HCT116 (cell line): ENCODE results near the gene RNF220. TPM values are rescaled to one million over a fixed set of nuclear protein-coding genes. Genes with fewer than 3 reads are reported as not detected.

Experiments
- ATAC-seq: fragments of 200-7000 bp; cut with Tn5 transposase; 2 replicates; pipeline ENCODE4 v1.9.1; 2020; ENCODE audit warnings: mild to moderate bottlenecking, moderate library complexity
- BruUV-seq: library from RNA; stranded (reverse); fragments of 400-500 nt; replicated peaks from 2 replicates; lab custom pipeline; 2021; lab: Mats Ljungman, UMichigan
- CTCF ChIA-PET: fragments of 300-600 bp; sonication (Branson Sonifier 250); formaldehyde crosslinking; loops from one replicate; lab custom pipeline; 2021; ENCODE audit warnings: antibody characterized with exemption; lab: Charles Lee
- POLR2A ChIA-PET: fragments of 300-600, 350-600 bp; sonication (Branson Sonifier 250); formaldehyde crosslinking; loops from one replicate; lab custom pipeline; 2021; ENCODE audit warnings: antibody characterized with exemption; lab: Charles Lee
- RAD21 ChIA-PET, 2 experiments: fragments of 300-600 bp; sonication (Branson Sonifier 250); formaldehyde crosslinking; loops; one replicate each; lab custom pipeline; 2023; ENCODE audit warnings: low total read pairs in 2 of 2; ENCODE audit not compliant: uncharacterized antibody in 2 of 2, unreplicated experiment in 2 of 2, low non-redundant PET in 1 of 2; lab: Charles Lee
- DNase-seq: peaks from one replicate; pipeline ENCODE4 v3.0.0-alpha.2; 2010; ENCODE audit warnings: low read depth, low spot score
- H2AFZ ChIP-seq: fragments of 200-600 bp; shearing (Covaris generic), sonication (generic); 2 replicates; pipeline ENCODE4 v1.6.1; 2017; ENCODE audit warnings: low read depth, mixed run types, mixed read lengths, antibody characterized with exemption, low read length; ENCODE audit not compliant: poor library complexity, severe bottlenecking
- H3K27ac ChIP-seq: 2 replicates; pipeline ENCODE4 v1.5.1; 2012; ENCODE audit warnings: low read depth, low read length
- H3K27me3 ChIP-seq: fragments of 200-600 bp; sonication (generic); 2 replicates; pipeline ENCODE4 v1.6.1; 2016; ENCODE audit warnings: mixed run types, low read length, mixed read lengths; ENCODE audit not compliant: insufficient read depth
- H3K36me3 ChIP-seq, 2 experiments: fragments of 200-500 bp in 1 of 2; fragments of 200-600 bp in 1 of 2; sonication (Bioruptor generic) in 1 of 2; sonication (generic) in 1 of 2; 2 replicates each; pipeline versions ENCODE4 v1.5.1 to v1.6.1; 2014 to 2016; ENCODE audit warnings: low read length in 2 of 2, inconsistent platforms in 1 of 2, mixed read lengths in 1 of 2, mixed run types in 1 of 2; ENCODE audit not compliant: insufficient read depth in 2 of 2, control insufficient read depth in 1 of 2
- H3K4me1 ChIP-seq, 2 experiments: fragments of 200-600 bp in 1 of 2; sonication (generic) in 1 of 2; 2 replicates each; pipeline versions ENCODE4 v1.5.1 to v1.6.1; 2012 to 2017; ENCODE audit warnings: low read length in 2 of 2, inconsistent platforms in 1 of 2, mild to moderate bottlenecking in 1 of 2, mixed read lengths in 1 of 2, mixed run types in 1 of 2, moderate library complexity in 1 of 2; ENCODE audit not compliant: insufficient read depth in 2 of 2, control insufficient read depth in 1 of 2
- H3K4me2 ChIP-seq: fragments of 200-600 bp; sonication (generic); 2 replicates; pipeline ENCODE4 v1.6.1; 2017; ENCODE audit warnings: mixed run types, low read length, mixed read lengths
- H3K4me3 ChIP-seq, 2 experiments: fragments of 200-600 bp in 1 of 2; sonication (generic) in 1 of 2; replicated peaks in 1 of 2; 2 replicates each; pipeline ENCODE4 v1.5.1; 2011 to 2016; ENCODE audit warnings: low read length in 2 of 2, control low read depth in 1 of 2, low read depth in 1 of 2, mild to moderate bottlenecking in 1 of 2, mixed read lengths in 1 of 2, mixed run types in 1 of 2
- H3K79me2 ChIP-seq: fragments of 200-600 bp; sonication (generic); 2 replicates; pipeline ENCODE4 v1.6.1; 2017; ENCODE audit warnings: mild to moderate bottlenecking, mixed run types, low read length, moderate library complexity, mixed read lengths; ENCODE audit not compliant: insufficient read depth
- H3K9ac ChIP-seq: fragments of 200-600 bp; sonication (generic); 2 replicates; pipeline ENCODE4 v1.6.1; 2016; ENCODE audit warnings: low read length, mixed read lengths
- H3K9me2 ChIP-seq: fragments of 200-600 bp; sonication (generic), shearing (Covaris generic); 2 replicates; pipeline ENCODE4 v1.6.1; 2017; ENCODE audit warnings: mixed run types, mild to moderate bottlenecking, moderate library complexity; ENCODE audit not compliant: insufficient read depth
- H3K9me3 ChIP-seq, 2 experiments: fragments of 200-500 bp in 1 of 2; fragments of 200-600 bp in 1 of 2; sonication (Bioruptor generic) in 1 of 2; sonication (generic) in 1 of 2; 2 replicates each; pipeline ENCODE4 v1.6.1; 2014 to 2017; ENCODE audit warnings: low read length in 2 of 2, mixed read lengths in 2 of 2, inconsistent platforms in 1 of 2, low read depth in 1 of 2, mild to moderate bottlenecking in 1 of 2, mixed run types in 1 of 2, moderate library complexity in 1 of 2; ENCODE audit not compliant: control insufficient read depth in 1 of 2, insufficient read depth in 1 of 2
- H4K20me1 ChIP-seq: fragments of 200-600 bp; sonication (generic), shearing (Covaris generic); 2 replicates; pipeline ENCODE4 v1.6.1; 2017; ENCODE audit warnings: mixed run types, mild to moderate bottlenecking, moderate library complexity; ENCODE audit not compliant: insufficient read depth
- EZH2phosphoT487 ChIP-seq: fragments of 200-600 bp; IDR thresholded peaks from 2 replicates; pipeline ENCODE4 v1.6.1; 2018; ENCODE audit warnings: antibody characterized with exemption, borderline replicate concordance
- TCF7L2 ChIP-seq: IDR thresholded peaks from 2 replicates; pipeline ENCODE4 v1.7.0; 2011; ENCODE audit warnings: borderline replicate concordance, inconsistent platforms; ENCODE audit not compliant: insufficient read depth, insufficient read length; ENCODE audit errors: extremely low read depth
- ZNF274 ChIP-seq: fragments of 200-500 bp; sonication (Bioruptor generic); IDR thresholded peaks from 2 replicates; pipeline ENCODE4 v1.6.1; 2014; ENCODE audit warnings: mild to moderate bottlenecking, low read depth, low read length, inconsistent platforms
- intact Hi-C: fragments of 100-400 bp; cut with micrococcal nuclease; formaldehyde crosslinking; loops from 2 replicates; pipeline ENCODE4 v1.10.0; 2022
- total RNA-seq: library from RNA; stranded (reverse); gene quantifications from one replicate; pipeline ENCODE4 v1.2.1, GENCODE V29; 2021; ENCODE audit not compliant: unreplicated experiment
- TF ChIP-seq, protein P1 (sequence below): IDR thresholded peaks from 2 replicates; pipeline ENCODE4 v1.6.1; 2012; ENCODE audit warnings: low read depth
- TF ChIP-seq, protein P2 (sequence below), 3 experiments: fragments of 200-600 bp in 1 of 3; sonication (generic) in 1 of 3; IDR thresholded peaks in 2 of 3; conservative IDR thresholded peaks in 1 of 3; 2 replicates each; pipeline ENCODE4 v1.5.1; 2012 to 2017; ENCODE audit warnings: low read depth in 2 of 3, low read length in 2 of 3, antibody characterized with exemption in 1 of 3, borderline replicate concordance in 1 of 3, control low read depth in 1 of 3, mild to moderate bottlenecking in 1 of 3, mixed read lengths in 1 of 3, mixed run types in 1 of 3, moderate library complexity in 1 of 3; ENCODE audit not compliant: insufficient read depth in 1 of 3

RNF220 gene
- total RNA-seq, 1 experiment from 2014 or later = 84.5 TPM

DNA sequence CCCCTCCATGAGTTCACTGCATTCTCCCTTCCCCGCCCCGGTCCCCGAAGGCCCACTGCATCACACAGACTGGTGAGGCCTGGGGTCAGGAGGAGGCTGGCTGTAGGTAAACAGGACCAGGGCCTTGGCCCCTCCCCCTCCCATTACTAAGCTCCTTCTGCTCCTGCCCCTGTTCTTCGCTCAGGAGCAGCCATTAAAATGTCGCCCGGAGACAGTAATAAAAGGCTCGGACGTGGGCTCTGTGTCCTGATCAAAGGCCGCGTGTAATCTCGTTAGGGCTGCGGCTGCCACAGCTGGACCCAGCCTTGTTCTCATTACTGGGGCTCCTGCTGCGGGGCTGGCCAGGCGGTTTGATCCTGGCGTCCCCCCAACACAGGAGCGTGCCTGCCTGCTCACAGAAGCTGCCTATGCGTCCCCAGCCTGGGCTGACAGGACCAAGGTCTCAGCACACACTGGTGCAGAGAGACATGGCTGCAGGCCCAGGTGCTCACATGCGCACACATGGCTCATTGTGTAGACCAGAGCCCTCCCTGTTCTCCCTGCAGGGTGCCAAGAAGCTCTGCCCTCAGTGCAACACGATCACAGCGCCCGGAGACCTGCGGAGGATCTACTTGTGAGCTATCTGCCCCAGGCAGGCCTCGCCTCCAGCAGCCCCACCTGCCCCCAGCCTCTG lies 245.2 kb downstream of the RNF220 start:
- Histone ChIP-seq H2AFZ (no peak overlapping the region), H3K27ac (no peak overlapping the region; the same call in 1 of the 2 replicates), H3K4me1 (no peaks in the 10 kb centered on the region), H3K9me2 (no peaks in the 10 kb centered on the region), H4K20me1 (no peaks in the 10 kb centered on the region)
- POLR2A ChIA-PET = no interaction called here
- no peak for ATAC-seq
- RAD21 ChIA-PET = no interaction called here
- DNase-seq = no peak
- no peak for TF ChIP-seq TCF7L2
- TF ChIP-seq, protein P1, sequence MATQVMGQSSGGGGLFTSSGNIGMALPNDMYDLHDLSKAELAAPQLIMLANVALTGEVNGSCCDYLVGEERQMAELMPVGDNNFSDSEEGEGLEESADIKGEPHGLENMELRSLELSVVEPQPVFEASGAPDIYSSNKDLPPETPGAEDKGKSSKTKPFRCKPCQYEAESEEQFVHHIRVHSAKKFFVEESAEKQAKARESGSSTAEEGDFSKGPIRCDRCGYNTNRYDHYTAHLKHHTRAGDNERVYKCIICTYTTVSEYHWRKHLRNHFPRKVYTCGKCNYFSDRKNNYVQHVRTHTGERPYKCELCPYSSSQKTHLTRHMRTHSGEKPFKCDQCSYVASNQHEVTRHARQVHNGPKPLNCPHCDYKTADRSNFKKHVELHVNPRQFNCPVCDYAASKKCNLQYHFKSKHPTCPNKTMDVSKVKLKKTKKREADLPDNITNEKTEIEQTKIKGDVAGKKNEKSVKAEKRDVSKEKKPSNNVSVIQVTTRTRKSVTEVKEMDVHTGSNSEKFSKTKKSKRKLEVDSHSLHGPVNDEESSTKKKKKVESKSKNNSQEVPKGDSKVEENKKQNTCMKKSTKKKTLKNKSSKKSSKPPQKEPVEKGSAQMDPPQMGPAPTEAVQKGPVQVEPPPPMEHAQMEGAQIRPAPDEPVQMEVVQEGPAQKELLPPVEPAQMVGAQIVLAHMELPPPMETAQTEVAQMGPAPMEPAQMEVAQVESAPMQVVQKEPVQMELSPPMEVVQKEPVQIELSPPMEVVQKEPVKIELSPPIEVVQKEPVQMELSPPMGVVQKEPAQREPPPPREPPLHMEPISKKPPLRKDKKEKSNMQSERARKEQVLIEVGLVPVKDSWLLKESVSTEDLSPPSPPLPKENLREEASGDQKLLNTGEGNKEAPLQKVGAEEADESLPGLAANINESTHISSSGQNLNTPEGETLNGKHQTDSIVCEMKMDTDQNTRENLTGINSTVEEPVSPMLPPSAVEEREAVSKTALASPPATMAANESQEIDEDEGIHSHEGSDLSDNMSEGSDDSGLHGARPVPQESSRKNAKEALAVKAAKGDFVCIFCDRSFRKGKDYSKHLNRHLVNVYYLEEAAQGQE = no peak
- no peak for TF ChIP-seq ZNF274
- no peak for TF ChIP-seq EZH2phosphoT487
- TF ChIP-seq, protein P2, sequence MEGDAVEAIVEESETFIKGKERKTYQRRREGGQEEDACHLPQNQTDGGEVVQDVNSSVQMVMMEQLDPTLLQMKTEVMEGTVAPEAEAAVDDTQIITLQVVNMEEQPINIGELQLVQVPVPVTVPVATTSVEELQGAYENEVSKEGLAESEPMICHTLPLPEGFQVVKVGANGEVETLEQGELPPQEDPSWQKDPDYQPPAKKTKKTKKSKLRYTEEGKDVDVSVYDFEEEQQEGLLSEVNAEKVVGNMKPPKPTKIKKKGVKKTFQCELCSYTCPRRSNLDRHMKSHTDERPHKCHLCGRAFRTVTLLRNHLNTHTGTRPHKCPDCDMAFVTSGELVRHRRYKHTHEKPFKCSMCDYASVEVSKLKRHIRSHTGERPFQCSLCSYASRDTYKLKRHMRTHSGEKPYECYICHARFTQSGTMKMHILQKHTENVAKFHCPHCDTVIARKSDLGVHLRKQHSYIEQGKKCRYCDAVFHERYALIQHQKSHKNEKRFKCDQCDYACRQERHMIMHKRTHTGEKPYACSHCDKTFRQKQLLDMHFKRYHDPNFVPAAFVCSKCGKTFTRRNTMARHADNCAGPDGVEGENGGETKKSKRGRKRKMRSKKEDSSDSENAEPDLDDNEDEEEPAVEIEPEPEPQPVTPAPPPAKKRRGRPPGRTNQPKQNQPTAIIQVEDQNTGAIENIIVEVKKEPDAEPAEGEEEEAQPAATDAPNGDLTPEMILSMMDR (IDR thresholded peaks at IDR 0.05 in 2 of 3, conservative IDR thresholded peaks at IDR 0.05 in 1 of 3; ENCODE audit: borderline replicate concordance in 1 of 3, insufficient read depth in 1 of 3, low read depth in 2 of 3, low read length in 2 of 3) = no peak
- TF ChIP-seq, all 23 proteins: peak for 0
- H3K9me3 ChIP-seq = no peaks in the 10 kb centered on the region
- H3K4me2 ChIP-seq = no peak overlapping the region
- CTCF ChIA-PET = interaction anchor here (0.8 kb wide), 1 partner anchor 40 kb away, joined by 3 read pairs; no protein-coding TSS in a partner anchor
- BruUV-seq = no TSS peak
- no peak overlapping the region for H3K4me3 ChIP-seq
- H3K36me3 ChIP-seq = peaks cover 21 to 23% of the 10 kb centered on the region in 2 experiments; a peak in 3 of 4 replicates
- intact Hi-C loops = loop anchor here (10.0 kb wide), 1 partner anchor 545 kb away; no protein-coding TSS in a partner anchor
- H3K79me2 ChIP-seq = no peaks in the 10 kb centered on the region
- H3K9ac ChIP-seq = no peak overlapping the region
- no peaks in the 10 kb centered on the region for H3K27me3 ChIP-seq
